Stimulated activated CD8-positive, alpha-beta memory T cell treated with anti-CD3 and anti-CD28 coated beads, Interleukin-12 subunit alpha, Interleukin-12 subunit beta, amount 100 ng/mL, for 1 hour (primary cell): Measurements from ENCODE around the gene CPNE5.
A peak's percentile ranks its signal among the peaks of the same experiment; 100 is the strongest.

Source experiments
- DNase-seq: peaks from one replicate; pipeline ENCODE4 v3.0.0-alpha.2; 2020; ENCODE audit warnings: low read depth

The CPNE5 gene

GRCh38 chr6:36760685-36761435 lies 78.4 kb downstream of the CPNE5 start:
- no peak for DNase-seq

DNA sequence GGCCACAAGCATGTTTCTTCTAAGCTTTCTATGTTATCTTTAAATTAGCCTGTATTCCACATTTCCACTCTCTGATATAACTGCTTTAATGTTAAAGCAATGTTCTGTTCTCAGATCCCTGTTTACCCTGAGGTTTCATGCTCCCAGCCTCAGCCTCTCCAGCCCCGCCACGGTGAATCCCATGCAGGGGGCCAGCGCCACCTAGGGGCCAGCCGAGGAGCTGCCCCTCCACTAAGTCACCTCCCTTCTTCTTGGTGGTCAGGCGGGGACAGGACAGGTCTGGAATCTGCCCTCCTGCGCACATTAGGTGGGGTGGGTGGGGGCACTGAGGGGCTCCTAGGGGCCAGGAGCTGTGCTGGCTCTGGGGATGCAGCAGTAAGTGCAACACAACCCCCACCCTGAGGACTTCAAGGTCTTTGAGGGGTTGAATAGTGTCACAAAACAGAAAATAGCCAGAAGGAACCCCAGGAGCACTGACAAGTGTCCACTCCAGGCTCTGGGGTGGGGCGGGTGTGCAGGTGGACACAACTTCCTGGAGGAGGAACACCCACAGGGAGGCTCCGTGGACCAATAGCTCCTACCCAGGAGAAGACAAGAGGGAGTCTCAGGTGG lies 80.0 kb downstream of the CPNE5 start:
- peak; percentile 62 for DNase-seq

DNA sequence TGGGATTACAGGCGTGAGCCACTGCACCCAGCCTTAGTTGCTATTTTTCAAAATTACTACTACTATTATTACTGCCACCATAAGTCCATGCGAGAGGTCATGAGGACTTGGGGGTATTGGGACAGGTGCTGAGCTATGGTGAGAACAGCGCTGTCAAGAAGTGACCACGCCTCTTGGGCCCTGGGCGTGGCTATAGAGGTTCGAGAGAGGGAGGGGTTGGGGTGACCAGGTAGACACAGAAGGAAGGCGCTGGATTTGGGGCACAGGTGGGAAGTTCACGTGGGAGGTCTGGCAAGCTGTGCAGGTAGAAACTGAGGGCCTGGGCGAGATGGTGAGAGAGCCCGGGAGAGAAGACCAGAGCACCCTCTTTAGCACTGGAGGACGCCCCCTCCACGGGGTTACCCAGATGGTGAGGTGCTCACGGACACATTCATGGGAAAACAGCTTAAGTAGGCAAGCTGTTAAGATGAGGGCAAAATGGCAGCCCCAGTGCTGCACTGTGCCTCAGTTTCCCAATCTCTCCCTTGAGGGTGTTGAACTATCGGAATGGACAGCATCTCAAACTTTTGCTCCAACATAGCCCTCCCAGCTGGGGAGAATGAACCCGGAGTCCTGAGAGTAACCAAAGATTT lies 80.6 kb downstream of the CPNE5 start:
- DNase-seq = no peak

DNA sequence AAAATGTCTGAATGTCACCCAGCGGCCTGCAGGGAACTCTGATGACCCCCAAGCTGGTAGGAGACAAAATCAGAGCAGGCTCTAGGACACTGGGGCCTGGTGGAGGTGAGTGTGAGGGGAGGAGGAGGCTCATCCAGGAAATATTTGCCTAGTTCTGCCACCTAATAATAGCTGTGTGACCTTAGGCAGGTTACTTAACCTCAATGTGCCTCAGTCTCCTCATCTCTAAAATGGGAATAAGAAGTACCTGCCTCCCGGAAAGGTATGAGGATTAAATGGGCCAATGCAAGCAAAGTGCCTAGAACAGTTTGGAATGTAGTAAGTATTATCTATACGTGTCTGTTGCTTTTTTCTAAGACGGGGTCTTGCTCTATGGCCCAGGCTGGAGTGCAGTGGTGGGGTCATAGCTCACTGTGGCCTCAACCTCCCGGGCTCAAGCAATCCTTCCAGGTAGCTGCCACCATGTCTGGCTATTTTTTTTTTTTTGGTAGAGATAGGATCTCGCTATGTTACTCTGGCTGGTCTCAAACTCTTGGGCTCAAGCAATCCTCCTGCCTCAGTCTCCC lies 81.2 kb downstream of the CPNE5 start:
- DNase-seq = no peak

DNA sequence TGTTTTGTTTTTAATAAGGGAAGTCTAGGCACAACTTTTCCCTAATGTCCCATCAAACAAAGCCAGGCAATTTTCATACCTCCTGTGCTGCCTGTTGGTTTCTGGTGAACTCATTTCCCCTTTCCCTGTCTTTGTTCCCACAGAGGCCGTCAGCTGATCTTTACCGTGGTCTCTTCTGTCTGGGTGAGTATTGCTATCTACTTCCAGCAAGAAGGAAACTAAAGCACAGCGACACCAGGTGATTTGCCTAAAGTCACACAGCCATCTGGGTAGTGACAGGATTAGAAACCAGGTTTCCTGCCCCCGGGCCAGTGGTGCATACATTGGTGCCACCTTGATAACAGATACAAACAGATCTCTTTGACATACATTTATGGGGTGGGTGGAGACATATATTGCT lies 82.0 kb downstream of the CPNE5 start:
- DNase-seq = no peak

GRCh38 chr6:36756786-36757185 lies 82.5 kb downstream of the CPNE5 start:
- DNase-seq = no peak

DNA sequence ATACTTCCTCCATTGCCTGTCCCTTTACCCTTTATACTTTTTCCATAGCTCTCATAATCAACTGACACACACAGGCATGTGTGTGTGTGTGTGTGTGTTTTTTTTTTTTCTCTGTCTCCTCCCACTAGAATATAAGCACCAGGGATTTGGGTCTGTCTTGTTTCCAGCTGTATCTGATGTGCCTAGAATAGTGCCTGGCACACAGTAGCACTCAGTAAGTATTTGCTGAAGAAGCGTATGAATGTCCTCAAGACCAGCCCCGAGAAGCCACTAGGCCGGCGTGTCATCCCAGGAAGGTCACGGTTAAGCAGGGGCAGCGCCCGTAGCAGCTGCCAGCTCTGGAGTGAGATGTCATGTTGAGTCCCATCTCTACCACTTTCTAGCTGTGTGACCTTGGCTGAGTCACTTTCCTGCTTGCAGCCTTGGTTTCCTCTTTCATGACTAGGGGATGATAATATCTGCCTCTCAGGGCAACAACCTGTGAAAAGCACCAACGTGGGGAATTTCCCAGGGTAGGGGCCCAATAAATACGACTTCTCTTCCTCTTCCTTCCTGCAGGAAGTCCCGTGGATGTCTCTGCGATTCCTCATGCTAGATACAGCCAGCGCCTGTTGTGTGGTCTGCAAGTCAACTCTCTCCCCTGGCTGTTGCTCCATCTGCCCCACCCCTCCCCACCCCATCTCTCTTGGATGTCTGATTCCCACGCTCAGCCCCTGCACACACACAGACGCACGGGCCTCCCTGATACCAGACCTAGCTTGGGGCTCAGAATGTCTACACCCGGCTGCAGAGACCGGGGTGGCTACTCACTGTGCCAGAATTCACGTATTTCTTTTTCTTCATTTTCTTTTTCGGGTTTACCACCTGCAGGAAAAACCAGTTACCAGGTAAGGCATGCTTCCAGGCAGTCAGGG lies 83.6 kb downstream of the CPNE5 start:
- DNase-seq = peak; percentile 50

GRCh38 chr6:36754582-36755434 lies 84.4 kb downstream of the CPNE5 start:
- no peak for DNase-seq

GRCh38 chr6:36753671-36754405 lies 85.4 kb downstream of the CPNE5 start:
- no peak for DNase-seq

DNA sequence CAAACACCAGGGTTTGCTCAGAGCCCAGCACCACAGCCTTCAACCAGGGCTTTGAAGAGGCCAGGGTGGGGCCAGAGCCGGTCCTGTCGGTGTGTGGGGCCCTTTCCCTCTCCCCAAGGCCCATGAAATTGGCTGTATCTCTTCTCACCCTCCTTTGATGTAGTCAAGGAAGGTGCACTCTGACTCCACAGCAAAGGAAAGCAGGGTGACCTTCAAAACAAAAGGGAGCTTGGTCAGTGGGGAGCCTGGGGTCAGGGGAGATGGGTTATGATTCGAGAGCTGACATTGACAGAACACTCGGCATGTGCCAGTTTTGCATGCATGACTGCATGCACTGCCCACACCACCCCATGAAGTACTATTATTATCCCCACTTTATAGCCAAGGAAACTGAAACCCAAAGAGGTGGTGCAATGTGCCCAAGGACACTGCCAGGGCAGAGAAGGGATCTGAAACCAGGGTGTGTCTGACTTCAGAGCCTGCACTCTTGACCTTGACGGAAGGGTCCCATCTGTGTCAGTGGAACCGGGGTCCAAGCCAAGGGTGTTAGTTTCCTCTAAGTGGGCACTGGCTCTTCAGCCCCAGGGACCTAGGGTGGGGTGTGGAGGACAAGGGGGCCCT lies 86.2 kb downstream of the CPNE5 start:
- DNase-seq = no peak

GRCh38 chr6:36752187-36752885 lies 86.9 kb downstream of the CPNE5 start:
- no peak for DNase-seq

- DNase-seq = no peak
These were observed 87.4 kb downstream of the CPNE5 start for GRCh38 chr6:36751833-36752186.

DNA sequence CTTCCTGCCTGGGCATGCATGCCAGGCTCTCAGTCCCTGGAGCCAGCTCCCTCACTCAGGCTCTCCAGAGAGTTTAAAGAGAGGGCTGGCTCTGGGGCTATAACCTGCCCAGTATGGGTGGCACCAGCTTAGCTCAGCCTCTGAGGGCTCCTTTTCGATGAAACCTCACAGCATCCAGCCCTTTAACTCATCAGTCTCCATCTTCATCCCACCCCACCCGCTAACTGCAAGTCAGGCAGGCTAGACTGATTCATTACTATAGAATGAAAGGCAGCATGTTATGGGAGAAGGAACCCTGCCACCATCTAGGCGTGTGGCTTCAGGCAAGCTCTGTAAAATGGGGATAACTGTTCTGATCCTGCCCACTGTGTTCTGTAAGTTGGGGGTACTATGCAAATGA lies 88.2 kb downstream of the CPNE5 start:
- DNase-seq = no peak

GRCh38 chr6:36749829-36750489 lies 89.3 kb downstream of the CPNE5 start:
- DNase-seq = no peak

GRCh38 chr6:36746251-36746650 lies 93.0 kb downstream of the CPNE5 start:
- no peak for DNase-seq

GRCh38 chr6:36745836-36746235 lies 93.4 kb downstream of the CPNE5 start:
- DNase-seq = no peak

DNA sequence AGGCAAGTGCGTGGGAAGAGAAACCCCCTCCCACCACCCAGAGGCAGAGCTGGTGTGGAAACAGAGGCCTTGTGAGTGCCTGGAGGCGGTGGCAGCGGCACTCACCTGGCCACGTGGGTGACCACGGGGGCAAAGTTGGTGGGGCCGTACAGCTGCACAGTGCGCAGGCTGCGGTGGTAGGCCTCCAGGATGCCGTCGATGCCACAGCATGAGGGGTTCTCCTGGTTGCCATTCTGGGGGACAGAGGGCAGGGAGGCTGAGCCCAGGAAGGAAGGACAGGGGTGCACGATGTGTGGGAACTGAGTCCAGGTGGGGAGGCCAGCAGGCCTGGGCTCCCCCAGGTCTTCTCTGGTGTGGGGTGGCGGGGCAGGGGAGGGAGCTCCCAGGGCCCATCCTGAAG lies 94.0 kb downstream of the CPNE5 start:
- DNase-seq = no peak

DNA sequence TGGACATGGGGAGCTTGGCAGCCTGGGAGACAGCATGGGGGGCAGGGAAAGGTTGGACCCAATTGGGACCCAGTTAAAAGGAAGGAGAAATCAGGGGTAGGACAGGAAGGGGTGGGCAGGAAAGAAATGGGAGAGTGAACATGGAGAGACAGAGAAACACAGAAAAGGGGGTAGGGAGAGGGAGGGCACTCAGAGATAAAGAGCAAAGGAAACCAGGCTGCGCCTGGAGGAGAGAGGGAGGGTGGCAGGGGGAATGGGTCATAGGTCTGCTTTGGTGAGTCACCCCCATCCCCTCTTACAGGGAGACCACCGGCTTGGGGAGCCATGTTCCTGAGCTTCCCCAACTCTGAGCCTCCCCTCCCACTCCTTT lies 95.0 kb downstream of the CPNE5 start:
- no peak for DNase-seq
